ENCODE data around the gene GALNT6.
"Not testable (repeated sequence)": the region's sequence is repeated elsewhere in the genome, so short reads cannot be mapped to it uniquely, and the experiment has no call there.

Gene GALNT6

GRCh38 chr12:51323317-51323960 is 67.8 kb downstream of the GALNT6 start:
- DNase-seq (ENCODE audit: low read depth in 3 of 3): peak in 1 of 3 experiments; percentile 16

DNA sequence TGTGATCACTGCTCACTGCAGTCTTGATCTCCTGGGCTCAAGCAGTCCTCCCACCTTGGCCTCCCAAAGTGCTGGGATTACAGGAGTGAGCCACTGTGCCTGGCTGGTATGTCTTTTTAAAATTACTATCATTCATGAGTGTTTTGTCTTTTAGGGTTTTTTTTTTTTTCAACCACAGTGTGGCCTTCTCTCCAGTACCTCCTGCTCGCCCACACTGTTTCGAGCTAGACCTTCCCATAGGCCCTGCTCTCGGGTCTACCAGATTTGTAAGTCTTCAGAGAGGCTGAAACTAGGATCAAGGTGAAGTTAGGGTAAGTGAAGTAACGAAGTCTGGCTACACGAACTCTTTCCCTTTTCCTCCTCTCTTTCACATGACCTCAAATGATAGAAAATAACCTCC is 68.8 kb downstream of the GALNT6 start:
- no peak for DNase-seq (ENCODE audit: low read depth in 3 of 3)

DNA sequence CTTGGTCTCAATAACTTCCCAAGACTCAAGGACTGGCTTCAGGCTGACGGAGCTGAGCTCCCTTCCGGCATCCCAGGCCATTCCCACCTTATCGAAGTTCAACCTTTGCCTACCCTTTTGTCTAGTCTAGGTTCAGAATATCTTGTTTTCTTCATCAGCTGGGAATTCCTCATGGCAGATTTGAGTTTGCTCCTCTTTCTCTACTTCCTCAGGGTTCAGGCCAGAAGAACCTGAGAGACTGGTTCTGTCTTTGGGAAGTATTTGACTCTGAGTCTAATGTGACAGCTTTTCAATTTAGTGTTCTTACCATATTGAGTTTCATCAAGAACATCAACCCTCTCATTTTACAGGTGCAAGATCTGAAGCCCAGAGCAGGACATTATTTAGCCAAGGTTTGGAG is 69.3 kb downstream of the GALNT6 start:
- no peak for DNase-seq (ENCODE audit: low read depth in 3 of 3)

DNA sequence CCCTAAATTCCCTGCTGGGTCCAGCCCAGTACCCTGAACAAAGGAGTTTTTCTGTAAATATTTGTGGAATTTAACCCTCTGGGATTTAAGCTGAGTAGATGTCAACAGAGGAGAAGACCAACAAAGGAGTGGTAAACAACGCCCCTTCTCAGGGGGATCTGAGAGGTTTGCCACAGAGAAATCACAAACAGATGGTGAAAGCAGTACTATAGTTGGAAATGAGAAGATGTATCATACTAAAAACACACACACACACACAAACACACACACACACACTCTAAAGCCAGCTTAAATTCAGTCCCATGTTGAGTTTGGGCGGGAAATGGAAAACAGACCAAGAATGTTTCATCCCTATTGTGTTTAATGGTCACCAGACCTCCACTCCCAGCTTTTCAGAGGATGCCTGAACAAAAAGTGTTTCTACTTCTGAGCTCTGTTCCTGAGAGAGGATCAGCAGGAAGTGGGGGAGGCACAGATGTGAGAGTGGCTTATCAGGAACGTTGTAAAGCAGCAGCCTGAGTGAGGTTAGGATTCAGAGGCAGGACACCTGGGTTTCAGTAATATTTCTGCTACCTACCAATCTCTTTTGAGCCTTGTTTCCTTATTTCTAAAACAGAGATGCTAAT is 70.4 kb downstream of the GALNT6 start:
- DNase-seq (ENCODE audit: low read depth in 3 of 3): no peak

- DNase-seq (ENCODE audit: low read depth in 3 of 3): no peak
Observed at GRCh38 chr12:51320311-51320694, 70.9 kb downstream of the GALNT6 start.

- DNase-seq (ENCODE audit: low read depth in 3 of 3): no peak
Observed at GRCh38 chr12:51318846-51319599, 72.2 kb downstream of the GALNT6 start.

DNA sequence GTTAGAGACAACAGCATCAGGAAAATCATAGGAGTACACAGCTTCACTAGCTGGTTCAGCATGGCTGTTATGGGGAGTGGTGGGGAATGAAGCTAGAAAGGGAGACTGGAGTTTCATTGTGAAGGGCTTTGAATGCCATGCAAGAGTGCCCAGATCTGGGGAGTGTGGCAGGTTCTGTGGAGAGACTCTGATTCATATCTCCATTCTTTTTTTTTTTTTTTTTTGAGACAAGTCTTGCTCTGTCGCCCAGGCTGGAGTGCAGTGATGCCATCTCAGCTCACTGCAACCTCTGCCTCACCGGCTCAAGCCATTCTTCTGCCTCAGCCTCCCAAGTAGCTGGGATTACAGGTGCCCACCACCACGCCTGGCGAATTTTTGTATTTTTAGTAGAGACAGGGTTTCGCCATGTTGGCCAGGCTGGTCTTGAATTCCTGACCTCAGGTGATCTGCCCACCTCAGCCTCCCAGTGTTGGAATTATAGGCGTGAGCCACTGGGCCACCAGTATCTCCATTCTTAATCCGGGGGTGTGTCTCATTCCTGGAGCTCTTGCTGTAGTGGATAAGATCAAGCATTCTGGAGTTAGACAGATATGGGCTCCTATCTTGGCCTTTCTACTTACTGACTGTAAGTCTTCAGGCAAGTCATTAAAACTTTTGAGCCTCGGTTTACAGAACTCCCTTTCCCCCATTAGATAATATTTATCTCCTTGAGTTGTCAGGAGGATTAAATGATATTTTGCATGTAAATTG is 73.0 kb downstream of the GALNT6 start:
- not testable (repeated sequence) for DNase-seq (ENCODE audit: low read depth in 3 of 3)

DNA sequence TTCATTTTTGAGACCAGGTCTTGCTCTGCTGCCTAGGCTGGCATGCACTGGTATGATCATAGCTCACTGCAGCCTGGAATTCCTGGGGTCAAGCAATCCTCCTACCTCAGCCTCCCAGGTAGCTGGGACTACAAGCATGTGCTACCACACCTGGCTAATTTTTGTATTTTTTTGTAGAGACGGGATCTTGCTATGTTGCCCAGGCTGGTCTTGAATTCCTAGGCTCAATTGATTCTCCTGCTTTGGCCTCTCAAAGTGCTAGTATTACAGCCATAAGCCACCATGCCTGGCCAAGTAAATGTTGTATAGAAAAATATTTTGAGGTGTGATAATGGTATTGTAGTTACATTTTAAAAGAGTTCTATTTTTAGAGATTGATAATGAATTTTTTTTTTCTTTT is 79.8 kb downstream of the GALNT6 start:
- no peak for DNase-seq (ENCODE audit: low read depth in 3 of 3)

DNA sequence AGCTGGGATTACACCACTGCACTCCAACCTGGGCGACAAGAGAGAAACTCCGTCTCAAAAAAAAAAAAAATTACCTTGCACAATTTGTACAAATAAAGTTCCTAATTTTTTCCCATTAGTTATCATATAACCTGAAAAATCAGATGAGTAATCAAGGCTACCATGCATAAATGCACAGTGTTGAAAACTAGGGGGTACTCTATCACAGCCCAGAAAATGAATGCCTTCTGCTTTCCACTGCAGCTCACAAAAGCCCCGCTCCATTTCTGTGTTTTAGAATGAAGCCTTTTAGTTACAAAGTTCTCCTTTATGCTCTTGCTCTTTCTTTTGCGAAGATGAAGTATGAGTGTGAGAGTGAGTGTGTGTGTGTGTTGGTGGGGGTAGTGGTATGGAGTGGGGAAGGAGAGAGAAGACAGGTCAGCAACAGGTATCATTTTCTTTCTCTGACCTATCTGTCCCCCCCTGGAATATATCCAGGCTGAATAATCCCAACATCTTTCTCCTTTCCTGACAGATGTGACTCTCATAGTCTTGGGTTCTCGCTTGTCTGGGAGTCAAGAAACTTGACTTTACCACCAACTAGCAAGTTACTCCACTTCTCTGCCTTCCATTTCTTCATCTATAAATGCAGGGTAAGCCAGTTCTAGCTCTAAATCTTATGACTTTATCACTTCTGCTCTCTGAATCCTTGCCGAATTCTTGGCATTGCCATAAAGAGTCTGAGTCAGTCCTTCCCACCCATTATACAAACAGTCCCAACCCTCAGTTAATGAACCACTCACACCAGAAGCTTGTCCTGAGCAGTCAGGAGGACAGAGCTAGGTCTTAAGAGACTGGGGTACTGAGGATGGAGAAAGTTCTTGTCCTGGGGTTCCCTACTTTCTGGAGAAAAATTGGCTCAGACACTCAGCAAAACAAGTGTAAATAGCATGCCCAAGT is 83.3 kb downstream of the GALNT6 start:
- DNase-seq (ENCODE audit: low read depth in 3 of 3): no peak

DNA sequence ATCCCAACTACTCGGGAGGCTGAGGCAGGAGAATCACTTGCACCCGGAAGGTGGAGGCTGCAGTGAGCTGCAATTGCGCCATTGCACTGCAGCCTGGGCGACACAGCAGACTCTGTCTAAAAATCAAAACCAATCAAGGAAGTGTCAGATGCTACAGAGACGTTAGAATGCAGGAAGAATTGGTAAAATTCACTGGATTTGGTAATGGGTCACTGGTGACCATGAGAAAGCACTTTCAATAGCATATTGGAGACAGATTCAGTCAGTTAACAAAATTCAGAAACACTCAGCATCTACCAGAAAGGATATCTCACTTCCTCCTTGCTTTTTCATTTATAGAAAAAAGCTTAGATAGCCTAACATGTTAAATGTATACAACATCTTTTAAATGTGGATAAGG is 84.7 kb downstream of the GALNT6 start:
- no peak for DNase-seq (ENCODE audit: low read depth in 3 of 3)
